ENCODE data around the gene DDX49. TPM values are rescaled to one million over a fixed set of nuclear protein-coding genes. Genes with fewer than 3 reads are reported as not detected.
"Not testable (repeated sequence)": the region's sequence is repeated elsewhere in the genome, so short reads cannot be mapped to it uniquely, and the experiment has no call there.

Gene DDX49
- polyA plus RNA-seq, 1 of the 3 experiments (the other 2 are of a cell fraction): 86.8 TPM

DNA sequence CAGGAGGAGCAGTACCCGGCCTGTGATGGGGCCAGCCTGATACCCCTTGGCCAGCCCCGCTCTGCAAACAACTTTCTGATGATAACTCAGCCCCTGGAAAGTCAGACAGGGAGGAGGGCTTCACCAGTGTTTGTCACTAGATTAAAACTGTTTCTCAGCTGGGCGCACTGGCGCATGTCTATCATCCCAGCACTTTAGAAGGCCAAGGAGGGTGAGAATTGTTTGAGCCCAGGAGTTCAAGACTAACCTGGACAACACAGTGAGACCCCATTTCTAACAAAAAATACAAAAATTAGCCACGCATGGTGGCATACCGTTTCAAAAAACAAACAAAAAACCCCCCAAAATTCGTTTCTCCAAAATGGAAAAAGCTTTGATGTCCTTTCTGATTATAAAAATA, 18.0 kb upstream of the DDX49 start:
- POLR2A ChIA-PET: no interaction called here
- TF ChIP-seq ELF1 (IDR thresholded peaks at IDR 0.05) (no peak), POLR2AphosphoS5 (IDR thresholded peaks at IDR 0.05; ENCODE audit: low read depth, low read length) (no peak), TEAD4 (IDR thresholded peaks at IDR 0.05; ENCODE audit: borderline replicate concordance, insufficient read depth) (no peak), SIN3A (IDR thresholded peaks at IDR 0.05; ENCODE audit: borderline replicate concordance, low read depth, low read length) (no peak), RCOR1 (IDR thresholded peaks at IDR 0.05; ENCODE audit: low read length) (no peak), NFIC (IDR thresholded peaks at IDR 0.05; ENCODE audit: borderline replicate concordance) (no peak), TCF12 (IDR thresholded peaks at IDR 0.05) (no peak), CHD2 (IDR thresholded peaks at IDR 0.05; ENCODE audit: low read length, partially characterized antibody) (no peak), MXI1 (IDR thresholded peaks at IDR 0.05; ENCODE audit: low read depth, low read length) (no peak), RFX5 (IDR thresholded peaks at IDR 0.05; ENCODE audit: low read length) (no peak)
- TF ChIP-seq, protein P1, sequence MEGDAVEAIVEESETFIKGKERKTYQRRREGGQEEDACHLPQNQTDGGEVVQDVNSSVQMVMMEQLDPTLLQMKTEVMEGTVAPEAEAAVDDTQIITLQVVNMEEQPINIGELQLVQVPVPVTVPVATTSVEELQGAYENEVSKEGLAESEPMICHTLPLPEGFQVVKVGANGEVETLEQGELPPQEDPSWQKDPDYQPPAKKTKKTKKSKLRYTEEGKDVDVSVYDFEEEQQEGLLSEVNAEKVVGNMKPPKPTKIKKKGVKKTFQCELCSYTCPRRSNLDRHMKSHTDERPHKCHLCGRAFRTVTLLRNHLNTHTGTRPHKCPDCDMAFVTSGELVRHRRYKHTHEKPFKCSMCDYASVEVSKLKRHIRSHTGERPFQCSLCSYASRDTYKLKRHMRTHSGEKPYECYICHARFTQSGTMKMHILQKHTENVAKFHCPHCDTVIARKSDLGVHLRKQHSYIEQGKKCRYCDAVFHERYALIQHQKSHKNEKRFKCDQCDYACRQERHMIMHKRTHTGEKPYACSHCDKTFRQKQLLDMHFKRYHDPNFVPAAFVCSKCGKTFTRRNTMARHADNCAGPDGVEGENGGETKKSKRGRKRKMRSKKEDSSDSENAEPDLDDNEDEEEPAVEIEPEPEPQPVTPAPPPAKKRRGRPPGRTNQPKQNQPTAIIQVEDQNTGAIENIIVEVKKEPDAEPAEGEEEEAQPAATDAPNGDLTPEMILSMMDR (IDR thresholded peaks at IDR 0.05): no peak

DNA sequence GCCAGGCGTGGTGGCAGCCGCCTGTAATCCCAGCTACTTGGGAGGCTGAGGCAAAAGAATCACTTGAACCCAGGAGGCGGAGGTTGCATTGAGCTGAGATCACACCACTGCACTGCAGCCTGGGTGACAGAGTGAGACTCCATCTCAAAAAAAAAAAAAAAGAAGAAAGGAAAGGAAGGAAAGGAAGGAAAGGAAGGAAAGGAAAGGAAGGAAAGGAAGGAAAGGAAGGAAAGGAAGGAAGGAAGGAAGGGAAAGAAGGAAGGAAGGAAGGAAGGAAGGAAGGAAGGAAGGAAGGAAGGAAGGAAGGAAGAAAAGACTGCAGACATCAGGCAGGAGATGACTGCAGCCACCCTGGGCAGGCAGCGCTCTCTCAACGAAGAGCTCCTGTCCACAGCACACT, 17.0 kb upstream of the DDX49 start:
- 97% methylated on average over 5 of the region's 5 CpGs for WGBS (ENCODE audit: low lambda C conversion rate)
- H3K4me2 ChIP-seq; H3K9ac ChIP-seq; H2AFZ ChIP-seq (ENCODE audit: low read depth); POLR2A ChIA-PET; H3K79me2 ChIP-seq (ENCODE audit: insufficient read depth); H3K4me3 ChIP-seq (ENCODE audit: low read depth in 2 of 2, low read length in 1 of 2); H4K20me1 ChIP-seq (ENCODE audit: insufficient read depth); H3K9me3 ChIP-seq; H3K27me3 ChIP-seq (ENCODE audit: insufficient read depth); H3K27ac ChIP-seq (ENCODE audit: low read depth in 2 of 2, low read length in 1 of 2); DNase-seq; H3F3A ChIP-seq (replicated peaks; ENCODE audit: insufficient read depth); H3K9me2 ChIP-seq; H3K4me1 ChIP-seq (ENCODE audit: control insufficient read depth in 1 of 2, insufficient read depth in 2 of 2, low read depth in 1 of 2, low read length in 1 of 2): not testable (repeated sequence)
- CTCF ChIA-PET: interaction anchor here (0.5 to 2.9 kb wide), 3 partner anchors 36 to 266 kb away, joined by 3 to 11 read pairs (median 5); no protein-coding TSS in a partner anchor
- peaks cover 3 to 59% of the 10 kb centered on the region in 2 experiments for H3K36me3 ChIP-seq (replicated peaks in 1 of 2; ENCODE audit: control insufficient read depth in 1 of 2, insufficient read depth in 2 of 2, low read length in 1 of 2)

More for the DNA sequence above, 18.0 kb upstream of the DDX49 start:
- Histone ChIP-seq H4K20me1 (ENCODE audit: insufficient read depth) (no peaks in the 10 kb centered on the region), H3F3A (replicated peaks; ENCODE audit: insufficient read depth) (peaks cover 9% of the 10 kb centered on the region), H3K9ac (no peak overlapping the region), H3K27ac (ENCODE audit: low read depth in 2 of 2, low read length in 1 of 2) (no peak overlapping the region), H3K79me2 (ENCODE audit: insufficient read depth) (no peaks in the 10 kb centered on the region), H3K9me3 (no peaks in the 10 kb centered on the region), H2AFZ (ENCODE audit: low read depth) (no peak overlapping the region), H3K4me2 (no peak overlapping the region), H3K27me3 (ENCODE audit: insufficient read depth) (no peaks in the 10 kb centered on the region), H3K9me2 (no peaks in the 10 kb centered on the region), H3K4me1 (ENCODE audit: control insufficient read depth in 1 of 2, insufficient read depth in 2 of 2, low read depth in 1 of 2, low read length in 1 of 2) (peaks cover 0 to 8% of the 10 kb centered on the region in 2 experiments; a peak in 1 of 4 replicates), H3K4me3 (ENCODE audit: low read depth in 2 of 2, low read length in 1 of 2) (no peak overlapping the region), H3K36me3 (replicated peaks in 1 of 2; ENCODE audit: control insufficient read depth in 1 of 2, insufficient read depth in 2 of 2, low read length in 1 of 2) (peaks cover 3 to 49% of the 10 kb centered on the region in 2 experiments)
- CTCF ChIA-PET: no interaction called here
- WGBS (ENCODE audit: low lambda C conversion rate): 82% methylated on average over 7 of the region's 7 CpGs
- no peak for DNase-seq
